Neuronal stem cell (in vitro differentiated cells): Measurements from ENCODE around the gene PDGFC.

Experiments
- DNase-seq: peaks from one replicate; pipeline ENCODE4 v3.0.0-alpha.2; 2013; ENCODE audit warnings: low spot score
- H2AFZ ChIP-seq: one replicate; pipeline ENCODE4 v1.6.1; 2013; ENCODE audit warnings: mild to moderate bottlenecking, low read length, inconsistent platforms
- H2AK5ac ChIP-seq: 2 replicates; pipeline ENCODE4 v1.6.1; 2013; ENCODE audit warnings: low read depth, mild to moderate bottlenecking, inconsistent platforms, low read length, moderate library complexity, mixed read lengths
- H2BK120ac ChIP-seq: 2 replicates; pipeline ENCODE4 v1.6.1; 2013; ENCODE audit warnings: low read depth, mild to moderate bottlenecking, inconsistent platforms, low read length, moderate library complexity, mixed read lengths
- H2BK12ac ChIP-seq: one replicate; pipeline ENCODE4 v1.6.1; 2013; ENCODE audit warnings: low read length, inconsistent platforms
- H2BK15ac ChIP-seq: 2 replicates; pipeline ENCODE4 v1.6.1; 2013; ENCODE audit warnings: mild to moderate bottlenecking, low read length, inconsistent platforms, mixed read lengths
- H2BK5ac ChIP-seq: one replicate; pipeline ENCODE4 v1.6.1; 2013; ENCODE audit warnings: inconsistent platforms, mild to moderate bottlenecking, low read length, moderate library complexity
- H3K14ac ChIP-seq: one replicate; pipeline ENCODE4 v1.6.1; 2013; ENCODE audit warnings: low read length, inconsistent platforms
- H3K18ac ChIP-seq: 2 replicates; pipeline ENCODE4 v1.6.1; 2013; ENCODE audit warnings: low read length, inconsistent platforms
- H3K23ac ChIP-seq: 2 replicates; pipeline ENCODE4 v1.6.1; 2013; ENCODE audit warnings: low read depth, mild to moderate bottlenecking, mixed read lengths, low read length, inconsistent platforms; ENCODE audit not compliant: poor library complexity
- H3K27ac ChIP-seq: replicated peaks from 3 replicates; pipeline ENCODE4 v1.5.1; 2013; ENCODE audit warnings: low read length, inconsistent platforms
- H3K27me3 ChIP-seq, 3 experiments: 2 replicates each; pipeline ENCODE4 v1.6.1; 2013; ENCODE audit warnings: low read length in 3 of 3, mild to moderate bottlenecking in 2 of 3, inconsistent platforms in 1 of 3, low read depth in 1 of 3, mixed read lengths in 1 of 3, moderate library complexity in 1 of 3; ENCODE audit not compliant: control insufficient read depth in 3 of 3, insufficient read depth in 3 of 3
- H3K36me3 ChIP-seq, 2 donors: replicated peaks in 1 of 2; 2 replicates each; pipeline ENCODE4 v1.6.1; 2013; ENCODE audit warnings: low read length in 2 of 2; ENCODE audit not compliant: control insufficient read depth in 2 of 2, insufficient read depth in 2 of 2
- H3K4ac ChIP-seq: 2 replicates; pipeline ENCODE4 v1.6.1; 2013; ENCODE audit warnings: inconsistent platforms, mild to moderate bottlenecking, low read length, moderate library complexity
- H3K4me1 ChIP-seq, 2 donors: 1 replicate in 1 of 2; 2 replicates in 1 of 2; pipeline ENCODE4 v1.6.1; 2013; ENCODE audit warnings: low read length in 2 of 2, low read depth in 1 of 2; ENCODE audit not compliant: control insufficient read depth in 2 of 2, insufficient read depth in 1 of 2
- H3K4me2 ChIP-seq: one replicate; pipeline ENCODE4 v1.6.1; 2013; ENCODE audit warnings: mild to moderate bottlenecking, low read length, inconsistent platforms; ENCODE audit not compliant: insufficient read depth, poor library complexity, severe bottlenecking
- H3K4me3 ChIP-seq, 2 donors: 2 replicates each; pipeline ENCODE4 v1.5.1; 2013; ENCODE audit warnings: low read length in 2 of 2, mild to moderate bottlenecking in 2 of 2, inconsistent platforms in 1 of 2, moderate library complexity in 1 of 2
- H3K79me1 ChIP-seq: one replicate; pipeline ENCODE4 v1.6.1; 2013; ENCODE audit warnings: low read depth, mild to moderate bottlenecking, inconsistent platforms, low read length, moderate library complexity
- H3K9ac ChIP-seq: one replicate; pipeline ENCODE4 v1.6.1; 2013; ENCODE audit warnings: mild to moderate bottlenecking, low read depth, low read length, inconsistent platforms; ENCODE audit not compliant: poor library complexity
- H3K9me3 ChIP-seq, 2 donors: replicated peaks in 1 of 2; 2 replicates each; pipeline versions ENCODE3 to v1.6.1; 2013; ENCODE audit warnings: low read length in 2 of 2, mild to moderate bottlenecking in 2 of 2, inconsistent platforms in 1 of 2, low read depth in 1 of 2, mixed read lengths in 1 of 2, moderate library complexity in 1 of 2; ENCODE audit not compliant: control insufficient read depth in 2 of 2, insufficient read depth in 1 of 2
- H4K8ac ChIP-seq: one replicate; pipeline ENCODE4 v1.6.1; 2013; ENCODE audit warnings: low read depth, mild to moderate bottlenecking, inconsistent platforms, low read length, moderate library complexity
- H4K91ac ChIP-seq: one replicate; pipeline ENCODE4 v1.6.1; 2013; ENCODE audit warnings: low read length, low read depth, mild to moderate bottlenecking, inconsistent platforms; ENCODE audit not compliant: poor library complexity
- WGBS, 2 donors: extraction: QIAGEN DNeasy Blood & Tissue Kit; methylation state at CpG; one replicate each; pipeline ENCODE4 v1.1.7; 2013; ENCODE audit warnings: missing lambda C conversion rate in 2 of 2, mixed read lengths in 1 of 2; ENCODE audit not compliant: insufficient read length in 2 of 2, insufficient replicate concordance in 1 of 2; ENCODE audit errors: extremely low coverage in 2 of 2; 5-methylcytosine and 5-hydroxymethylcytosine counted together

The PDGFC gene

GRCh38 chr4:156764145-156764544 lies 207.5 kb downstream of the PDGFC start:
- no CpG with 5 or more reads among the region's 2 CpGs for WGBS, 2 donors
- no peak overlapping the region for H3K27ac ChIP-seq

GRCh38 chr4:156763511-156763910 lies 208.1 kb downstream of the PDGFC start:
- Histone ChIP-seq H3K27ac (no peak overlapping the region), H3K18ac (no peak overlapping the region), H3K4ac (no peak overlapping the region), H2BK120ac (no peak overlapping the region), H3K23ac (no peak overlapping the region), H3K4me3 (no peak overlapping the region), H2BK5ac (no peak overlapping the region), H2AFZ (no peak overlapping the region), H4K91ac (no peak overlapping the region), H3K9ac (no peak overlapping the region), H2BK12ac (no peak overlapping the region), H3K9me3 (peaks cover 0 to 1% of the 10 kb centered on the region in 2 donors), H3K79me1 (no peaks in the 10 kb centered on the region), H4K8ac (no peak overlapping the region), H3K4me2 (no peak overlapping the region), H3K4me1 (no peaks in the 10 kb centered on the region), H3K14ac (no peak overlapping the region), H2BK15ac (no peak overlapping the region), H3K36me3 (peaks cover 0 to 3% of the 10 kb centered on the region in 2 donors), H2AK5ac (no peak overlapping the region), H3K27me3 (no peaks in the 10 kb centered on the region)
- no peak for DNase-seq
- WGBS, 2 donors, result 100% methylated on average over 2 of the region's 2 CpGs; no CpG with 5 or more reads in 1 of the 2 donors

More at GRCh38 chr4:156764145-156764544, 207.5 kb downstream of the PDGFC start:
- Histone ChIP-seq H2AK5ac (no peak overlapping the region), H3K18ac (no peak overlapping the region), H3K36me3 (peaks cover 0 to 3% of the 10 kb centered on the region in 2 donors), H3K14ac (no peak overlapping the region), H2AFZ (no peak overlapping the region), H3K9ac (no peak overlapping the region), H4K8ac (no peak overlapping the region), H3K9me3 (no peaks in the 10 kb centered on the region), H2BK12ac (no peak overlapping the region), H2BK120ac (no peak overlapping the region), H3K4me3 (no peak overlapping the region), H4K91ac (no peak overlapping the region), H3K4me2 (no peak overlapping the region), H3K4ac (no peak overlapping the region), H3K79me1 (no peaks in the 10 kb centered on the region), H2BK15ac (no peak overlapping the region), H2BK5ac (no peak overlapping the region), H3K4me1 (no peaks in the 10 kb centered on the region), H3K23ac (no peak overlapping the region), H3K27me3 (no peaks in the 10 kb centered on the region)
- DNase-seq, result no peak

- no peak overlapping the region for H3K9ac ChIP-seq
- no peaks in the 10 kb centered on the region for H3K79me1 ChIP-seq
- peaks cover 0 to 1% of the 10 kb centered on the region in 2 donors for H3K9me3 ChIP-seq
- no peak overlapping the region for H2BK12ac ChIP-seq
- H3K14ac ChIP-seq, result no peak overlapping the region
- no peak overlapping the region for H3K27ac ChIP-seq
- H3K4me1 ChIP-seq, result no peaks in the 10 kb centered on the region
- H3K4me3 ChIP-seq, result no peak overlapping the region
- H2BK15ac ChIP-seq, result no peak overlapping the region
- no peak overlapping the region for H2BK120ac ChIP-seq
- no peak overlapping the region for H2BK5ac ChIP-seq
- no peak overlapping the region for H3K4ac ChIP-seq
- H3K27me3 ChIP-seq, result no peaks in the 10 kb centered on the region
- H3K36me3 ChIP-seq, result peaks cover 0 to 3% of the 10 kb centered on the region in 2 donors
- H3K23ac ChIP-seq, result no peak overlapping the region
- H2AFZ ChIP-seq, result no peak overlapping the region
- H4K91ac ChIP-seq, result no peak overlapping the region
- no peak overlapping the region for H3K4me2 ChIP-seq
- no peak for DNase-seq
- H3K18ac ChIP-seq, result no peak overlapping the region
- WGBS, 2 donors, result no CpG with 5 or more reads among the region's 8 CpGs
- H4K8ac ChIP-seq, result no peak overlapping the region
- no peak overlapping the region for H2AK5ac ChIP-seq
Observed at GRCh38 chr4:156762851-156763250, 208.7 kb downstream of the PDGFC start.

GRCh38 chr4:156756118-156756517 lies 215.5 kb downstream of the PDGFC start:
- no peak overlapping the region for H2AK5ac ChIP-seq
- no peak overlapping the region for H2AFZ ChIP-seq
- no peak overlapping the region for H2BK5ac ChIP-seq
- H3K4me2 ChIP-seq, result no peak overlapping the region
- no peak overlapping the region for H3K9ac ChIP-seq
- H3K4ac ChIP-seq, result no peak overlapping the region
- H4K8ac ChIP-seq, result no peak overlapping the region
- no peak overlapping the region for H3K27ac ChIP-seq
- H2BK120ac ChIP-seq, result no peak overlapping the region
- peaks cover 0 to 1% of the 10 kb centered on the region in 2 donors for H3K9me3 ChIP-seq
- no peak overlapping the region for H4K91ac ChIP-seq
- no peak overlapping the region for H3K4me3 ChIP-seq
- no peak overlapping the region for H3K14ac ChIP-seq
- no peak overlapping the region for H3K23ac ChIP-seq
- H3K18ac ChIP-seq, result no peak overlapping the region
- no peak for DNase-seq
- H3K36me3 ChIP-seq, result peaks cover 0 to 3% of the 10 kb centered on the region in 2 donors
- H2BK15ac ChIP-seq, result no peak overlapping the region
- H2BK12ac ChIP-seq, result no peak overlapping the region
- H3K4me1 ChIP-seq, result no peaks in the 10 kb centered on the region
- H3K27me3 ChIP-seq, result no peaks in the 10 kb centered on the region
- no peaks in the 10 kb centered on the region for H3K79me1 ChIP-seq
